GM12878 (cell line): Measurements from ENCODE around the gene CD300E. TPM values are rescaled to one million over a fixed set of nuclear protein-coding genes. Genes with fewer than 3 reads are reported as not detected.

Experiments used
- ATAC-seq: fragments of 200-7000 bp; cut with Tn5 transposase; 3 replicates; pipeline ENCODE4 v1.9.1; 2020; ENCODE audit warnings: mild to moderate bottlenecking, moderate library complexity
- BruUV-seq: library from RNA; stranded (reverse); fragments of 400-500 nt; replicated peaks from 2 replicates; lab custom pipeline; 2021; lab: Mats Ljungman, UMichigan
- CTCF ChIA-PET: fragments of 300-600 bp; sonication (Branson Sonifier 250); formaldehyde crosslinking; extraction: SDS; loops from one replicate; lab custom pipeline; 2021; ENCODE audit warnings: inconsistent platforms; lab: Yijun Ruan, JAX
- POLR2A ChIA-PET: fragments of 350-600 bp; formaldehyde crosslinking; extraction: SDS; loops from one replicate; lab custom pipeline; 2021; ENCODE audit warnings: inconsistent platforms; lab: Charles Lee
- RAD21 ChIA-PET: fragments of 300-600 bp; sonication (Branson Sonifier 250); formaldehyde crosslinking; loops from one replicate; lab custom pipeline; 2023; ENCODE audit warnings: antibody characterized with exemption; ENCODE audit not compliant: unreplicated experiment; lab: Charles Lee
- SMC1A ChIA-PET: fragments of 300-600 bp; sonication (Branson Sonifier 250); formaldehyde crosslinking; loops from one replicate; lab custom pipeline; 2023; ENCODE audit not compliant: unreplicated experiment, uncharacterized antibody; lab: Charles Lee
- DNase-seq: peaks from one replicate; pipeline ENCODE4 v3.0.0-alpha.2; 2011; ENCODE audit warnings: low read depth, low spot score
- FAIRE-seq: peaks from 3 replicates; lab custom pipeline; 2011; peaks lifted over from hg19 to GRCh38; lab: Jason Lieb, UNC
- H2AFZ ChIP-seq: 2 replicates; pipeline ENCODE4 v1.6.0; 2011; ENCODE audit warnings: low read depth, low read length, control low read depth; ENCODE audit not compliant: control insufficient read depth
- H3K27ac ChIP-seq: 2 replicates; pipeline ENCODE4 v1.5.1; 2011; ENCODE audit warnings: control low read depth; ENCODE audit not compliant: control insufficient read depth, insufficient read depth
- H3K27me3 ChIP-seq, 2 experiments: replicated peaks in 1 of 2; 2 replicates each; pipeline versions ENCODE4 v1.6.0 to v1.6.1; 2011; ENCODE audit warnings: low read length in 1 of 2; ENCODE audit not compliant: control insufficient read depth in 2 of 2, insufficient read depth in 2 of 2
- H3K36me3 ChIP-seq, 2 experiments: 2 replicates each; pipeline ENCODE4 v1.5.1; 2011; ENCODE audit warnings: low read length in 1 of 2; ENCODE audit not compliant: control insufficient read depth in 2 of 2, insufficient read depth in 2 of 2
- H3K4me1 ChIP-seq: 2 replicates; pipeline ENCODE4 v1.6.1; 2011; ENCODE audit warnings: mild to moderate bottlenecking, low read length, moderate library complexity, mixed read lengths; ENCODE audit not compliant: control insufficient read depth, insufficient read depth
- H3K4me2 ChIP-seq: 2 replicates; pipeline ENCODE4 v1.6.0; 2011; ENCODE audit warnings: control low read depth; ENCODE audit not compliant: control insufficient read depth, insufficient read depth
- H3K4me3 ChIP-seq: fragments of 200-600 bp; sonication (generic); 2 replicates; pipeline ENCODE4 v1.5.1; 2016
- H3K79me2 ChIP-seq: 2 replicates; pipeline ENCODE4 v1.6.0; 2011; ENCODE audit warnings: low read length; ENCODE audit not compliant: control insufficient read depth, insufficient read depth
- H3K9ac ChIP-seq: 2 replicates; pipeline ENCODE4 v1.8.0; 2011; ENCODE audit warnings: low read length, control low read depth, mixed read lengths; ENCODE audit not compliant: control insufficient read depth, insufficient read depth
- H3K9me3 ChIP-seq: replicated peaks from 3 replicates; pipeline ENCODE4 v1.5.1; 2011; ENCODE audit warnings: mild to moderate bottlenecking, low read length; ENCODE audit not compliant: control insufficient read depth, insufficient read depth
- H4K20me1 ChIP-seq: 2 replicates; pipeline ENCODE4 v1.6.0; 2011; ENCODE audit not compliant: control insufficient read depth, insufficient read depth
- BCL3 ChIP-seq: IDR thresholded peaks from 2 replicates; pipeline ENCODE4 v1.6.1; 2011; ENCODE audit warnings: borderline replicate concordance, low read depth, mild to moderate bottlenecking, moderate library complexity, low read length; ENCODE audit not compliant: insufficient read depth, poor library complexity, severe bottlenecking
- CEBPZ ChIP-seq: fragments of 150-350 bp; IDR thresholded peaks from 2 replicates; pipeline ENCODE4 v1.6.1; 2016; ENCODE audit warnings: low read depth, low read length
- E4F1 ChIP-seq: fragments of 450-650 bp; IDR thresholded peaks from 2 replicates; pipeline ENCODE4 v1.6.1; 2018; ENCODE audit warnings: borderline replicate concordance, mild to moderate bottlenecking; ENCODE audit not compliant: partially characterized antibody
- HDGF ChIP-seq: fragments of 450-650 bp; IDR thresholded peaks from 2 replicates; pipeline ENCODE4 v1.6.1; 2016; ENCODE audit warnings: antibody characterized with exemption
- IRF3 ChIP-seq: fragments of 450-650 bp; IDR thresholded peaks from 2 replicates; pipeline ENCODE4 v1.6.1; 2014; ENCODE audit warnings: mild to moderate bottlenecking
- IRF4 ChIP-seq: IDR thresholded peaks from 2 replicates; pipeline ENCODE4 v1.6.1; 2011; ENCODE audit warnings: low read depth, low read length
- MYC ChIP-seq: IDR thresholded peaks from 2 replicates; pipeline ENCODE4 v1.6.1; 2011; ENCODE audit warnings: mild to moderate bottlenecking, low read length, moderate library complexity, inconsistent platforms; ENCODE audit not compliant: insufficient read depth, insufficient replicate concordance, insufficient read length, severe bottlenecking
- NR2C1 ChIP-seq: fragments of 450-650 bp; IDR thresholded peaks from 2 replicates; pipeline ENCODE4 v1.6.1; 2017; ENCODE audit warnings: antibody characterized with exemption, mild to moderate bottlenecking, moderate library complexity
- PKNOX1 ChIP-seq: fragments of 450-650 bp; IDR thresholded peaks from 2 replicates; pipeline ENCODE4 v1.6.1; 2016; ENCODE audit warnings: mild to moderate bottlenecking
- SIN3A ChIP-seq: IDR thresholded peaks from 2 replicates; pipeline ENCODE4 v1.6.1; 2012; ENCODE audit warnings: low read depth, low read length, improper control_type of control experiment
- SMAD5 ChIP-seq: IDR thresholded peaks from 2 replicates; pipeline ENCODE4 v1.6.1; 2016; ENCODE audit warnings: antibody characterized with exemption, low read depth
- TARDBP ChIP-seq: IDR thresholded peaks from 2 replicates; pipeline ENCODE4 v1.6.1; 2016; ENCODE audit warnings: borderline replicate concordance
- WGBS: methylation state at CpG from one replicate; pipeline ENCODE4 v1.1.6; 2016; ENCODE audit warnings: low lambda C conversion rate; ENCODE audit not compliant: insufficient replicate concordance, insufficient coverage; ENCODE audit errors: missing lambda C conversion rate; 5-methylcytosine and 5-hydroxymethylcytosine counted together
- in situ Hi-C: fragments of 300-500 bp; cut with MboI; formaldehyde crosslinking; loops from 9 replicates; pipeline ENCODE4 v1.14.3; 2018; ENCODE audit warnings: mixed read lengths
- intact Hi-C: fragments of 100-400 bp; cut with micrococcal nuclease; formaldehyde crosslinking; loops from one replicate; pipeline ENCODE4 v1.14.2; 2022; ENCODE audit not compliant: unreplicated experiment
- polyA plus RNA-seq, 11 experiments: library from polyadenylated mRNA; depleted of rRNA in 4 of 11; unstranded in 6 of 11; stranded (reverse) in 5 of 11; fragments of >200 nt; fragmentation: Nextera tagmentation in 4 of 11; fragmentation: Illumina TruSeq in 1 of 11; extraction: Ambion mirVana in 4 of 11; extraction: Trizol in 1 of 11; gene quantifications; 1 replicate in 1 of 11; 2 replicates in 10 of 11; pipeline versions ENCODE4 v1.2.1 to v1.2.3, GENCODE V29; 2011 to 2016; ENCODE audit warnings: inconsistent platforms in 2 of 11, missing spikeins in 2 of 11, low read depth in 1 of 11
- total RNA-seq, 4 experiments: library from RNA; depleted of rRNA in 3 of 4; stranded (reverse); fragments of >200 nt in 3 of 4; fragmentation: Illumina TruSeq in 1 of 4; extraction: Trizol in 1 of 4; gene quantifications; 2 replicates each; pipeline versions ENCODE4 v1.2.1 to v1.2.3, GENCODE V29; 2013 to 2021

Gene CD300E
- total and polyA plus RNA-seq, 10 of the 15 experiments (the other 5 are each of a cell fraction or from before 2014, with no cell fraction given): not detected

- no peak for TF ChIP-seq MYC
- TF ChIP-seq IRF4: no peak
- TF ChIP-seq BCL3: no peak
- TF ChIP-seq IRF3: no peak
Measured at GRCh38 chr17:74582633-74583032, 40.9 kb downstream of the CD300E start (continued).

GRCh38 chr17:74579900-74580299 lies 43.6 kb downstream of the CD300E start:
- FAIRE-seq (no peak), DNase-seq (no peak), ATAC-seq (no peak)
- in situ Hi-C loops: loop anchor here (10.0 kb wide), 1 partner anchor 65 kb away; no protein-coding TSS in a partner anchor
- no TSS peak for BruUV-seq
- H3K4me3 ChIP-seq: no peak overlapping the region
- H3K79me2 ChIP-seq: no peaks in the 10 kb centered on the region
- H3K4me2 ChIP-seq: no peak overlapping the region
- SMC1A ChIA-PET: interaction anchor here (1.2 kb wide), 1 partner anchor 65 kb away, joined by 3 read pairs; no protein-coding TSS in a partner anchor
- H3K9ac ChIP-seq: no peak overlapping the region
- intact Hi-C loops: no loop called here
- no peaks in the 10 kb centered on the region for H3K4me1 ChIP-seq
- H3K36me3 ChIP-seq: no peaks in the 10 kb centered on the region
- H3K27ac ChIP-seq: no peak overlapping the region
- RAD21 ChIA-PET: no interaction called here
- POLR2A ChIA-PET: no interaction called here
- H4K20me1 ChIP-seq: no peaks in the 10 kb centered on the region
- CTCF ChIA-PET: no interaction called here
- peak overlapping the region; percentile 24; the same call in 1 of the 2 replicates for H2AFZ ChIP-seq
- no peaks in the 10 kb centered on the region; a peak in 1 of 4 replicates for H3K27me3 ChIP-seq
- H3K9me3 ChIP-seq: no peaks in the 10 kb centered on the region; the same call in 2 of the 3 replicates
- 18% methylated on average over 7 of the region's 7 CpGs for WGBS
- no peak for TF ChIP-seq TARDBP
- TF ChIP-seq E4F1: no peak
- no peak for TF ChIP-seq NR2C1
- no peak for TF ChIP-seq SIN3A
- no peak for TF ChIP-seq HDGF
- TF ChIP-seq SMAD5: no peak
- no peak for TF ChIP-seq CEBPZ
- no peak for TF ChIP-seq PKNOX1
